ENCODE measurements around the gene SH3BP4.

DNA sequence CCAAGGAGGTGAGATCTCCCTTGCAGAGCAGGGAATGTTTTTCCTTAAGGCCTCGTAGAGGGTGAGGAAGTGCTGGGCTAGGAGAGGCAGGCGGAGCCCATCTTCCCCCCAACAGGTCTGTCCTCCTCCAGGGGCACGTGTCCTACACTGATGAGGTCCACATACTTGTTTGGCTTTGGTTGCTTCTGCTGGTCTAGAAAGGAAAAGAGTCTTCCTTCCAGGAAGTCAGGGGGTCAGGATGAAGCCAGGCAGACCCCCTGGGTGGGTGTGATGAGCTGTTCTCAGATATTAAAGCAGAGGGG is 6.0 kb downstream of the SH3BP4 start:
- TF ChIP-seq POLR2A (IDR thresholded peaks at IDR 0.05; ENCODE audit: low read length): no peak
- TF ChIP-seq GATA1 (IDR thresholded peaks at IDR 0.05; ENCODE audit: low read depth, low read length): no peak

Measured in erythroblast (primary cell).